Testis (tissue), 3 donors: ENCODE data around the gene TERT. TPM values are rescaled to one million over a fixed set of nuclear protein-coding genes. Genes with fewer than 3 reads are reported as not detected.
"Not testable (repeated sequence)": the region's sequence is repeated elsewhere in the genome, so short reads cannot be mapped to it uniquely, and the experiment has no call there.

ENCODE experiments used
- DNase-seq: peaks from one replicate; pipeline ENCODE4 v3.0.0-alpha.2; 2019
- H3K27ac ChIP-seq, 2 donors: fragments of 200-600 bp; sonication (generic); one replicate each; pipeline ENCODE4 v1.5.1; 2019
- H3K27me3 ChIP-seq: fragments of 200-600 bp; sonication (generic); one replicate; pipeline ENCODE4 v1.5.1; 2019
- H3K36me3 ChIP-seq: fragments of 200-600 bp; sonication (generic); one replicate; pipeline ENCODE4 v1.5.1; 2017; ENCODE audit warnings: low read depth; ENCODE audit errors: missing control alignments
- H3K4me1 ChIP-seq: fragments of 200-600 bp; sonication (generic); one replicate; pipeline ENCODE4 v1.5.1; 2019
- H3K4me3 ChIP-seq, 2 donors: fragments of 200-600 bp; sonication (generic); one replicate each; pipeline ENCODE4 v1.5.1; 2017 to 2019
- H3K9me3 ChIP-seq: fragments of 200-600 bp; sonication (generic); one replicate; pipeline ENCODE4 v1.5.1; 2017
- CTCF ChIP-seq, 3 experiments: fragments of 450-650 bp in 2 of 3; fragments of 200-600 bp in 1 of 3; sonication (generic) in 1 of 3; IDR thresholded peaks; one replicate each; pipeline ENCODE4 v1.5.1; 2016 to 2019; ENCODE audit warnings: antibody characterized with exemption in 3 of 3, mild to moderate bottlenecking in 2 of 3, moderate library complexity in 1 of 3
- POLR2A ChIP-seq: fragments of 450-650 bp; IDR thresholded peaks from one replicate; pipeline ENCODE4 v1.6.1; 2017; ENCODE audit warnings: antibody characterized with exemption, mild to moderate bottlenecking, moderate library complexity
- WGBS, 2 donors: methylation state at CpG; one replicate each; pipeline ENCODE4 v1.1.5; 2018; 5-methylcytosine and 5-hydroxymethylcytosine counted together
- intact Hi-C: fragments of 100-400 bp; cut with DNase I; formaldehyde crosslinking; loops from one replicate; pipeline ENCODE4 v1.15.1; 2023; ENCODE audit warnings: low total_unique reads
- polyA plus RNA-seq: library from polyadenylated mRNA; stranded (reverse); fragments of 350-450 nt; fragmentation: Illumina TruSeq; extraction: RNeasy Lipid Tissue Mini Kit (QIAGEN cat#74804); gene quantifications from one replicate; pipeline ENCODE4 v1.2.3, GENCODE V29; 2014; ENCODE audit warnings: low read depth, low replicate concordance; ENCODE audit not compliant: insufficient read depth
- total RNA-seq, 2 donors: library from RNA; depleted of rRNA; stranded (reverse); fragments of >200 nt; gene quantifications; one replicate each; pipeline ENCODE4 v1.2.3, GENCODE V29; 2016

TERT gene
- total and polyA plus RNA-seq, 3 donors from 2014 or later, result 2.1 to 5.5 (median 4.4) TPM

- no peak for DNase-seq
- WGBS, 2 donors, result 95 to 100% methylated on average over 16 to 40 of the region's 42 CpGs
- H3K27me3 ChIP-seq, result no peaks in the 10 kb centered on the region
- no peaks in the 10 kb centered on the region for H3K4me1 ChIP-seq
- intact Hi-C loops, result no loop called here
- H3K27ac ChIP-seq, result no peak overlapping the region
- H3K9me3 ChIP-seq, result no peaks in the 10 kb centered on the region
- H3K36me3 ChIP-seq, result no peaks in the 10 kb centered on the region
- no peak for TF ChIP-seq POLR2A
- TF ChIP-seq CTCF (IDR thresholded peaks at IDR 0.05), result no peak
- no peak overlapping the region for H3K4me3 ChIP-seq
Observed at GRCh38 chr5:1278656-1279442, 16.0 kb downstream of the TERT start.

DNA sequence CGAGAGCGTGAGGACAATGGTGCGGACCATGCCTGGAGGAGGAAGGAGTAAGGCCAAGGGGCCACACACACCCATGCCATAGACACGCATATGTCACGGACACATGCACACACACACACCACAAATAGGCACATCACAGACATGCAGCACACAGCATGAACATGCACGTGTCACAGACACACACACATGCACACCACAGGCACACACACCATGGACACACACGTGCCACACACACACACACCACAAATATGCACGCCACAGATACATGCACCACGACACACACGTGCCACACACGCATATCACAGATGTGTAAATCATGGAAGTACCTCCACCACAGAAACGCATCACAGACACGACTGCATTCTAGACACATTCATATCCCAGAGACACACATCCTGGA, 16.7 kb downstream of the TERT start:
- no peak overlapping the region for H3K27ac ChIP-seq
- no peak overlapping the region for H3K4me3 ChIP-seq
- H3K36me3 ChIP-seq, result no peaks in the 10 kb centered on the region
- intact Hi-C loops, result no loop called here
- no peaks in the 10 kb centered on the region for H3K4me1 ChIP-seq
- 91 to 93% methylated on average over 13 of the region's 13 CpGs for WGBS, 2 donors
- H3K9me3 ChIP-seq, result no peaks in the 10 kb centered on the region
- no peaks in the 10 kb centered on the region for H3K27me3 ChIP-seq
- no peak for DNase-seq
- TF ChIP-seq CTCF (IDR thresholded peaks at IDR 0.05), result no peak
- TF ChIP-seq POLR2A, result no peak

- TF ChIP-seq POLR2A (no peak), CTCF (IDR thresholded peaks at IDR 0.05) (no peak)
- Histone ChIP-seq H3K4me3 (no peak overlapping the region), H3K4me1 (no peaks in the 10 kb centered on the region), H3K9me3 (no peaks in the 10 kb centered on the region), H3K27ac (no peak overlapping the region), H3K36me3 (no peaks in the 10 kb centered on the region), H3K27me3 (no peaks in the 10 kb centered on the region)
- intact Hi-C loops, result no loop called here
- 89 to 96% methylated on average over 7 to 10 of the region's 10 CpGs for WGBS, 2 donors
- DNase-seq, result no peak
Observed at GRCh38 chr5:1277781-1278180, 17.1 kb downstream of the TERT start.

- no peaks in the 10 kb centered on the region for H3K4me1 ChIP-seq
- TF ChIP-seq POLR2A (no peak), CTCF (IDR thresholded peaks at IDR 0.05) (no peak)
- no peaks in the 10 kb centered on the region for H3K27me3 ChIP-seq
- no peak overlapping the region for H3K4me3 ChIP-seq
- WGBS, 2 donors, result 79 to 90% methylated on average over 16 to 21 of the region's 21 CpGs
- H3K27ac ChIP-seq, result no peak overlapping the region
- no peak for DNase-seq
- no peaks in the 10 kb centered on the region for H3K36me3 ChIP-seq
- no peaks in the 10 kb centered on the region for H3K9me3 ChIP-seq
- intact Hi-C loops, result no loop called here
Observed at GRCh38 chr5:1277331-1277730, 17.5 kb downstream of the TERT start.

DNA sequence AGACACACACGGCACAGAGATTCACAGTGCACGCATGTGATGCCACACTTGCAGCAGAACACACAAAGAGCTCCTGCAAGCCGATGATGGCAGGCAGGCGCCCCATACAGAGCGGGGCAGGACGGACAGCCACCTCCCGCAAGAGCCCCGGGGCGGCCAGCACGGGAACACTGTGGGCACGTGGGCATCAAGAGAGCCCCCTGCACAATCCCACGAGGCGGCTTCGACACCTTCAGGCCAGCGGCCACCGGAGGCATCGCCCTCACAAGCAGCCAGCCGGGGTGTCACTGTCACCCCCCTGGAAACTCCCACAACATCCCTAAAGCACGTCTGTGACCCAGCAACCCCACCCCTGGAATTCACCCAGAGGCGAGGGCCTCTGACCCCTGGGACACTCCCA, 17.9 kb downstream of the TERT start:
- Histone ChIP-seq H3K27me3 (no peaks in the 10 kb centered on the region), H3K27ac (no peak overlapping the region), H3K4me3 (no peak overlapping the region), H3K9me3 (no peaks in the 10 kb centered on the region), H3K36me3 (no peaks in the 10 kb centered on the region), H3K4me1 (no peaks in the 10 kb centered on the region)
- DNase-seq, result no peak
- intact Hi-C loops, result no loop called here
- TF ChIP-seq POLR2A (no peak), CTCF (IDR thresholded peaks at IDR 0.05) (no peak)
- WGBS, 2 donors, result 87 to 89% methylated on average over 18 to 20 of the region's 20 CpGs

DNA sequence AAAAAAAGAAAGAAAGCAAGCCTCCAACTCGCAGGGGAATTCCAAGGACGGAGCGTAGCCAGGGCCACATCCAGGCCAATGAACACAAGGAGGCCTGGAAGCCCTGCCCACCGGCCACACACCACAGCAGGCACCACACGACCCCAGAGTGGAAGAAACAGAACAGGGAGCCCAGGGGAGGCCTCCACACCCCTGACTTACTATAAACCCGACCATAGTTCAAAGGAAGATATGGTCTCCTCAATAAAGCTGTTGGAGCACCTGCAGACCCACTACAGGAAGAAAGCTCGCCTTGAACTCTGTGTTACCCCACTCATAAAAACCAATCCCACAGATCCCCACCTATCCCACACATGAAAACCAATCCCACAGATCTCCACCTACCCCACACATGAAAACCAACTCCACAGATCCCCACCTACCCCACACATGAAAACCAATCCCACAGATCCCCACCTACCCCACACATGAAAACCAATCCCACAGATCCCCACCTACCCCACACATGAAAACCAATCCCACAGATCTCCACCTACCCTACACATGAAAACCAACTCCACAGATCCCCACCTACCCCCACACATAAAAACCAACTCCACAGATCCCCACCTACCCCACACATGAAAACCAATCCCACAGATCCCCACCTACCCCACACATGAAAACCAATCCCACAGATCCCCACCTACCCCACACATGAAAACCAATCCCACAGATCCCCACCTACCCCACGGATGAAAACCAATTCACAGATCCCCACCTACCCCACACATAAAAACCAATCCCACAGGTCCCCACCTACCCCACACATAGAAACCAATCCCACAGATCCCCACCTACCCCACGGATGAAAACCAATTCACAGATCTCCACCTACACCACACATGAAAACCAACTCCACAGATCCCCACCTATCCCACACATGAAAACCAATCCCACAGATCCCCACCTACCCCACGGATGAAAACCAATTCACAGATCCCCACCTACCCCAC, 19.2 kb downstream of the TERT start:
- H3K27ac ChIP-seq, H3K27me3 ChIP-seq, DNase-seq, H3K36me3 ChIP-seq, H3K4me3 ChIP-seq, intact Hi-C loops, H3K9me3 ChIP-seq, H3K4me1 ChIP-seq: not testable (repeated sequence)
- WGBS, 2 donors, result 76 to 81% methylated on average over 8 to 10 of the region's 10 CpGs
